ENCODE measurements around the gene NFKB1. TPM values are rescaled to one million over a fixed set of nuclear protein-coding genes. Genes with fewer than 3 reads are reported as not detected.

NFKB1 gene
- total RNA-seq, 1 donor from 2014 or later, result 20.6 TPM

DNA sequence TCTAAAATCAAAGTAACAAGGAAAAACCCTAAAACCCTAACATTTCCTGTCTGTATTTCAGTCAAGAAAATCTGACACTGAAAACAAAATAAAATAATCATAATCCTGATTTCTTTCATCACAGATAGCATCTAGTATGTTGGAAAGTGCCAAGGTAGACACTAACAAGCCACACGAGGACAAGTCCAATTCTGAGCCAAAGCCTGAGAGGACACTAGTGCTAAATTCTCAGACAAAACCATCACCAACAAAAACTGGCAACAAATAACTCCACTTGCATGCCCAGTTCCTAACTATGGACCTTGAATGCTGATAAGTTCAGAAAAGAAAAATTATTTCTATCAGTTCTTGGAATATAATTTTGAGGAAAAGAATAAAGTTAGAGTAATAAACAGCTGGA, 146.0 kb downstream of the NFKB1 start:
- DNase-seq (ENCODE audit: extremely low spot score, unreplicated experiment), result no peak
- Mint-ChIP-seq H3K9me3 (no peaks in the 10 kb centered on the region), H3K36me3 (peaks cover 16% of the 10 kb centered on the region), H3K4me1 (ENCODE audit: unreplicated experiment) (no peaks in the 10 kb centered on the region), H3K27me3 (no peaks in the 10 kb centered on the region), H3K27ac (no peak overlapping the region), H3K4me3 (no peak overlapping the region)
- TF ChIP-seq, protein P1, sequence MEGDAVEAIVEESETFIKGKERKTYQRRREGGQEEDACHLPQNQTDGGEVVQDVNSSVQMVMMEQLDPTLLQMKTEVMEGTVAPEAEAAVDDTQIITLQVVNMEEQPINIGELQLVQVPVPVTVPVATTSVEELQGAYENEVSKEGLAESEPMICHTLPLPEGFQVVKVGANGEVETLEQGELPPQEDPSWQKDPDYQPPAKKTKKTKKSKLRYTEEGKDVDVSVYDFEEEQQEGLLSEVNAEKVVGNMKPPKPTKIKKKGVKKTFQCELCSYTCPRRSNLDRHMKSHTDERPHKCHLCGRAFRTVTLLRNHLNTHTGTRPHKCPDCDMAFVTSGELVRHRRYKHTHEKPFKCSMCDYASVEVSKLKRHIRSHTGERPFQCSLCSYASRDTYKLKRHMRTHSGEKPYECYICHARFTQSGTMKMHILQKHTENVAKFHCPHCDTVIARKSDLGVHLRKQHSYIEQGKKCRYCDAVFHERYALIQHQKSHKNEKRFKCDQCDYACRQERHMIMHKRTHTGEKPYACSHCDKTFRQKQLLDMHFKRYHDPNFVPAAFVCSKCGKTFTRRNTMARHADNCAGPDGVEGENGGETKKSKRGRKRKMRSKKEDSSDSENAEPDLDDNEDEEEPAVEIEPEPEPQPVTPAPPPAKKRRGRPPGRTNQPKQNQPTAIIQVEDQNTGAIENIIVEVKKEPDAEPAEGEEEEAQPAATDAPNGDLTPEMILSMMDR (conservative IDR thresholded peaks at IDR 0.05), result no peak

DNA sequence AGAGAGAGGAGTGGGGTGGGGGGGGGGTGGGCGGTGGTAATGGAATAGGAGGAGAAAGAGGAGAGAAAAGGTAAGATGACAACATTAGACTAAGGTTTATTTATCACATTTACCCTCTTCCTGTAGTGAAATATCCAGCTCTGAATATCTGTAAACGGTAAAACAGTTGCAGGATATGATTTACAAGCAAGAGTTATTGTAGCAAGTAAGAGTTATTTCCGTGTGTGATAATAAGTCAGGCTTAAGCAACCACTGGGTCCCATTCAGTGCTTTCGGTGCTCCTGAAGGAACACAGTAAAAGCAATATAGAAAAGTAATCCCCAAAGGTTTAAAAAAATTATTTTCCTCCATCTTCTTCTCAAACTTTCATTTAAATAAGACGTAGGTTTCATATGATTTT, 156.0 kb downstream of the NFKB1 start:
- Mint-ChIP-seq H3K27me3 (no peaks in the 10 kb centered on the region), H3K4me3 (no peak overlapping the region), H3K36me3 (peaks cover 4% of the 10 kb centered on the region), H3K4me1 (ENCODE audit: unreplicated experiment) (no peaks in the 10 kb centered on the region), H3K27ac (no peak overlapping the region), H3K9me3 (no peaks in the 10 kb centered on the region)
- TF ChIP-seq, protein P1 (conservative IDR thresholded peaks at IDR 0.05), result no peak
- DNase-seq (ENCODE audit: extremely low spot score, unreplicated experiment), result no peak

DNA sequence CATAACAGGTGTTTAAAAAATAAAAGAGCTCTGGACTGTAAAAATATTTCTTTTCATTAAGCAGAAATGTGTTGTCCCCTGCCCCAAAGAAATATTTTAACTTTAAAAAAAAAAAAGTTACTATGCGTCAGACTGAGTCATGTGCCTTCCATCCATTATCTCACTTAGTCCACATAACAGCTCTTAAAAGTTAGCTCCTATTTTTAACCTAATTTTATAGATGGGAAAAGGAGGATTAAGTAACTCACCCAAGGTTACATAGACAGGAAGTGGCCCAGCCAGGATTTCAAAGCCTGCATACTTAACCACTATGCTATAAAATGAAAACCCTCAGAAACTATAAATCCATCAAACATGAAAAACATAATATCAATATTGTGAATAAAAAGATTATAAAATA, 161.9 kb downstream of the NFKB1 start:
- no peak for DNase-seq (ENCODE audit: extremely low spot score, unreplicated experiment)
- Mint-ChIP-seq H3K4me1 (ENCODE audit: unreplicated experiment) (no peaks in the 10 kb centered on the region), H3K36me3 (peaks cover 4% of the 10 kb centered on the region), H3K9me3 (no peaks in the 10 kb centered on the region), H3K27me3 (no peaks in the 10 kb centered on the region), H3K27ac (no peak overlapping the region), H3K4me3 (no peak overlapping the region)
- TF ChIP-seq, protein P1 (conservative IDR thresholded peaks at IDR 0.05), result no peak

DNA sequence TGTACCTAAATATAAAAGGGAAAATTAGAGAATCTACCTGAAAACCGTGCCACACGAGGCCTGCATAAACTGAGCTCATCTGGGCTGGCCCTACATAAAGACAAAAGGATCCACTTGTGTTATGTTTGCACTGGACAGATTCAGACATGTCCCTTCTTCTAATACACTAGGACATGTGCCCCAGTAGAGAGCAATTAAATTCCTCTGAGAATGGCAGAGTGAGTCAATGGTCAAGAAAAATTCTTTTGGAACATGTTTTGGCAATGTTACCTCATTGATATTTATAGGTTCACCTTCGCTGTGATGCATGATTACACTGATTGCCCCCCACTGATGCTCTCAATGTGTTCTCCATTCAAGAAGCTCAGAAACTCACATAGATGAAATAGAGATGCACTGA, 164.4 kb downstream of the NFKB1 start:
- H3K36me3 Mint-ChIP-seq, result peaks cover 4% of the 10 kb centered on the region
- no peak for DNase-seq (ENCODE audit: extremely low spot score, unreplicated experiment)

More for the DNA sequence above, 164.4 kb downstream of the NFKB1 start:
- no peak overlapping the region for H3K4me3 Mint-ChIP-seq
- no peaks in the 10 kb centered on the region for H3K4me1 Mint-ChIP-seq (ENCODE audit: unreplicated experiment)
- TF ChIP-seq, protein P1 (conservative IDR thresholded peaks at IDR 0.05), result no peak
- H3K9me3 Mint-ChIP-seq, result no peaks in the 10 kb centered on the region
- no peaks in the 10 kb centered on the region for H3K27me3 Mint-ChIP-seq
- H3K27ac Mint-ChIP-seq, result no peak overlapping the region

Other genes with a start within 250 kb of the NFKB1 start
- gene SLC39A8, start 155.9 kb upstream of the NFKB1 start, total RNA-seq (ENCODE audit: low replicate concordance), result 8.3 and 15.3 TPM in 2 replicates